ENCODE results near the gene TGIF1.

TGIF1 gene

DNA sequence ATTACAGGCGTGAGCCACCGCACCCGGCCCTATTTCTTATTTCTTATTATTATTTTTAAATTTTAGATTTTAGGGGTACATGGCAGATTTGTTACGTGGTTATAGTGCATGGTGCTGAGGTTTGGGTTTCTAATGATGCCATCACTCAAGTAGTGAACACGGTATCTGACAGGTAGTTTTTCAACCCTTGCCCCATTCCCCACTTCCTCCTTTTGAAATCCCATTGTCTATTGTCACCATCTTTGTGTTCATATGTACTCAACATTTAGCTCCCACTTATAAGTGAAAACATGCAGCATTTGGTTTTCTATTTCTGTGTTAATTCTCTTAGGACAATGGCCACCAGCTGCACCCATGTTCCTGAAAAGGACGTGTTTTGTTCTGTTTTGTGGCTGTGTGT is 39.5 kb downstream of the TGIF1 start:
- DNase-seq = no peak

GRCh38 chr18:3491981-3492555 is 42.1 kb downstream of the TGIF1 start:
- no peak for DNase-seq

GRCh38 chr18:3492721-3493120 is 42.7 kb downstream of the TGIF1 start:
- DNase-seq = no peak

- DNase-seq = no peak
Observed at GRCh38 chr18:3493501-3494244, 43.7 kb downstream of the TGIF1 start.

- DNase-seq = no peak
Observed at GRCh38 chr18:3494245-3494526, 44.2 kb downstream of the TGIF1 start.

DNA sequence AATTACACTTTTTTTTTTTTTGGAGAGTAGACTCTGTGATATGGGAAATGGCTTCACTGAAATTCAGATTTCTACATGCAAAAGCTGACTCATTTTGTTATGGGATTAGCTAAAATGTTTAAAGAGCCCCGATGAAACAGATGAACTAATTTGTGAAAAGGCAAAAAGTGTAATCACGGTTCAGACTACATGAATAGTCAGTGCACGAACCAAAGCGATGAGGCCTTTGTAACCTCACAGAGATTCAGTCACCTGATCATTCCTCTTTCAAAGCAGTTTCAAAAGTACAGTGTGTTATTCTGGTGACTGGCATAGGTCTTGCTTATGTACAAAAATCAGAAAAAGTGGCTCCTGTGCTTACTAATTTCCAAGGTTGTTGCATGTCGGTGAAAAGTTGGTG is 44.6 kb downstream of the TGIF1 start:
- DNase-seq = no peak

- DNase-seq = no peak
Observed at GRCh38 chr18:3495691-3496430, 45.9 kb downstream of the TGIF1 start.

GRCh38 chr18:3498698-3499471 is 48.9 kb downstream of the TGIF1 start:
- DNase-seq = no peak

DNA sequence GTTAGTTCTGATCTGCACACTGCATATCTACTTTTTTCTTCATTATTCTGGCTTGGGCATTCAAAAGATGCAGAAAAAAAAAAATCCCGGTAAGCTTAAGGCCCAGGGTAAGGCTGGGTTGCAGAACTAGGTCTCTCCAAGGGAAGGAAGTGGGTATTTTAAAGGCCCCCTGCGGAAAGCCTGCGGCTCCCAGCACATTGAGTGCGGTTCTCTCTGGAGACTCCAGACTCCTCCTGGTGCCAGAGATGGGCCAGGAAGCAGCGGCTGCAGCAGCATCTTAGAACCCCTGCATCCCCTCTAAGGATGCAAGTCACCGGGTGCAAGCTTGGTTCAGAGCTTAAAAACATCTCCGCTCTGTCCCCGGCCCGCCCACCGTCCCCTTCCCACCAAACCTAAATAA is 49.5 kb downstream of the TGIF1 start:
- DNase-seq = no peak

GRCh38 chr18:3500016-3500415 is 50.0 kb downstream of the TGIF1 start:
- DNase-seq = no peak

DNA sequence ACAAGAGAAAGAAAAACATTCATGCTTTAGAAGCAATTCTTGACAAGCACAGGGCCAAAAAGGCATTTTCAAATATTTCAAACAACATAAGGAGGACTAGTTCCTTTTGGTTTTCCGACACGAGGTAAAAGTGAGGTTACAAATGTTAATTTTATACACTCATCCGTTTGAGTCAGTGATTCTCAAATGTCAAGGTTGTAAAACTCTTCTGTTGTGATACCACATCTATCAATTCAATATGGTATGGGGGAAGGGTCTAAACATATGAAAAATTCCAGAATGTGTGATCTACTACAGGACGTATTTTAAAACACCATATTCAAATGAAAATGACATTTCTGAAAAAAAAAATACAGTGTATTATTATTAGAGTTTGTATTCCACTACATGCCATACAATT is 52.7 kb downstream of the TGIF1 start:
- DNase-seq = no peak

- no peak for DNase-seq
Observed at GRCh38 chr18:3504637-3505036, 54.7 kb downstream of the TGIF1 start.

DNA sequence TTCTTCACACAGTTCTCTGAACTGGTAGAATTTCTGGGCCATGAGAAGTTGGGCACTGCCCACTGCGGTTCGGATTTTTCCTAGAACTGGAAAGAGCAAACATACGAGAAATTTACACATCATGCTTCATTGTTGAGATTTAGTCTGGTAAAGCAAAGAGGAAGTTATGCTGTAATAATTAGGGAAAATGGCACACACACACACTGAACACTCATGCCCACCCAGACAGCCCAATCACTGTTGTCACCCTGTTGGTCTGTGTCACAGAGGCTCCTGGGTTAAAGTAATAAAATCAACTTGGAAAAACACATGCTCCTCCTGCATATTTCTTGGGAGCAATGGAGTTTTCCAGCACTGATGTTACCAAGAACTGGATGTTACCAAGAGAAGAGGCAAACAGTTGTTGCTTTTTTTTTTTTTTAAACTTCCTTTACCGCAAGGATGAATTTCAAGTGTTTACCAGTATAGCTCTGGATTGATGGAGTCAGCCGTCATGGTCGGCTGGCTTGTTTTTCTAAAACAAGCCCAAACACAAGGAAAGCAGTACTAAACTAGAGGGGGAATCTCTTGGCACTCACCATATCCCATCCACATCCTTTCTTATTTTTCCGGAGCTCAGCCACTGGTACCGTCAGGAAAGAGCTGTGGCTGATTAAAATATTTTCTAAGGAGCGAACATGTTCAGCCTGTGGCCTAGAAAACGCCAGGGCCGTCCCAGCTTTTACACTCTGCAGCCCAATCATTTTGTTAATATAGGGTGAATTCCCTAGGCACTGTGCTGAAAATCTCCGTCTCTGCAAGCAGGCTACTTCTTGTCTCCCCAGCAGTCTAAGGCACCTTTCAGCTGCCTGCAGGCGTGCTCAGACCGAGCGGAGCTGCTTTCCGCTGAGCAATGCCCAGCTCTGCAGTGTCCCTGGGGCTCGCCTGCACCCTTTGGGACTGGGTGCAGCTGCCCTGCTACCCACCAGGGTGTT is 58.9 kb downstream of the TGIF1 start:
- no peak for DNase-seq
